ENCODE measurements around the gene KCNJ6.

KCNJ6 gene

GRCh38 chr21:37711836-37712568 lies 204.3 kb downstream of the KCNJ6 start:
- peak; percentile 81 for DNase-seq

- no peak for DNase-seq
These were observed 204.9 kb downstream of the KCNJ6 start for GRCh38 chr21:37711286-37711829.

- DNase-seq, result no peak
These were observed 205.5 kb downstream of the KCNJ6 start for GRCh38 chr21:37710546-37711285.

GRCh38 chr21:37704751-37705150 lies 211.5 kb downstream of the KCNJ6 start:
- no peak for DNase-seq

GRCh38 chr21:37702241-37702640 lies 214.0 kb downstream of the KCNJ6 start:
- no peak for DNase-seq

- DNase-seq, result peak; percentile 69
These were observed 215.5 kb downstream of the KCNJ6 start for GRCh38 chr21:37700641-37701202.

GRCh38 chr21:37699024-37699775 lies 217.1 kb downstream of the KCNJ6 start:
- DNase-seq, result no peak

- DNase-seq, result no peak
These were observed 219.3 kb downstream of the KCNJ6 start for GRCh38 chr21:37696936-37697335.

GRCh38 chr21:37695111-37695510 lies 221.1 kb downstream of the KCNJ6 start:
- DNase-seq, result no peak

GRCh38 chr21:37688952-37689659 lies 227.2 kb downstream of the KCNJ6 start:
- DNase-seq, result no peak

GRCh38 chr21:37686991-37687810 lies 229.1 kb downstream of the KCNJ6 start:
- DNase-seq, result no peak

GRCh38 chr21:37684547-37684946 lies 231.7 kb downstream of the KCNJ6 start:
- no peak for DNase-seq

- DNase-seq, result no peak
These were observed 232.2 kb downstream of the KCNJ6 start for GRCh38 chr21:37684115-37684493.

- no peak for DNase-seq
These were observed 232.7 kb downstream of the KCNJ6 start for GRCh38 chr21:37683396-37684114.

- no peak for DNase-seq
These were observed 233.3 kb downstream of the KCNJ6 start for GRCh38 chr21:37682966-37683365.

- no peak for DNase-seq
These were observed 239.3 kb downstream of the KCNJ6 start for GRCh38 chr21:37677006-37677405.

- DNase-seq, result peak; percentile 4
These were observed 241.0 kb downstream of the KCNJ6 start for GRCh38 chr21:37675202-37675801.

- no peak for DNase-seq
These were observed 242.3 kb downstream of the KCNJ6 start for GRCh38 chr21:37673801-37674575.

- no peak for DNase-seq
These were observed 244.9 kb downstream of the KCNJ6 start for GRCh38 chr21:37671381-37671780.

- DNase-seq, result peak; percentile 45
These were observed 245.4 kb downstream of the KCNJ6 start for GRCh38 chr21:37670883-37671282.

Data from kidney glomerular epithelial cell (primary cell).